HG02938 (cell line): ENCODE data around the gene ACADL.
"Not testable (repeated sequence)": the region's sequence is repeated elsewhere in the genome, so short reads cannot be mapped to it uniquely, and the experiment has no call there.

ENCODE experiments used
- ATAC-seq: cut with Tn5 transposase; IDR thresholded peaks from one replicate; pipeline ENCODE4 v1.9.1; 2021; ENCODE audit warnings: mild to moderate bottlenecking, moderate library complexity; ENCODE audit not compliant: unreplicated experiment

ACADL gene

GRCh38 chr2:210203558-210203957 lies 21.7 kb downstream of the ACADL start:
- no peak for ATAC-seq

GRCh38 chr2:210203147-210203546 lies 22.1 kb downstream of the ACADL start:
- no peak for ATAC-seq

- no peak for ATAC-seq
These were observed 25.4 kb downstream of the ACADL start for GRCh38 chr2:210199854-210200253.

GRCh38 chr2:210199186-210199765 lies 26.0 kb downstream of the ACADL start:
- ATAC-seq, result no peak

- no peak for ATAC-seq
These were observed 26.9 kb downstream of the ACADL start for GRCh38 chr2:210198326-210198725.

- no peak for ATAC-seq
These were observed 27.5 kb downstream of the ACADL start for GRCh38 chr2:210197720-210198119.

- ATAC-seq, result peak; percentile 55
These were observed 30.0 kb downstream of the ACADL start for GRCh38 chr2:210195101-210195852.

GRCh38 chr2:210190345-210190744 lies 34.9 kb downstream of the ACADL start:
- ATAC-seq, result peak; percentile 34

GRCh38 chr2:210189452-210190138 lies 35.7 kb downstream of the ACADL start:
- ATAC-seq, result peak; percentile 68

- ATAC-seq, result no peak
These were observed 36.5 kb downstream of the ACADL start for GRCh38 chr2:210188755-210189154.

GRCh38 chr2:210188190-210188589 lies 37.1 kb downstream of the ACADL start:
- ATAC-seq, result no peak

GRCh38 chr2:210183936-210184335 lies 41.3 kb downstream of the ACADL start:
- ATAC-seq, result not testable (repeated sequence)

GRCh38 chr2:210181606-210182088 lies 43.6 kb downstream of the ACADL start:
- not testable (repeated sequence) for ATAC-seq

- not testable (repeated sequence) for ATAC-seq
These were observed 44.1 kb downstream of the ACADL start for GRCh38 chr2:210181033-210181605.

GRCh38 chr2:210180477-210180876 lies 44.8 kb downstream of the ACADL start:
- no peak for ATAC-seq

- ATAC-seq, result no peak
These were observed 45.8 kb downstream of the ACADL start for GRCh38 chr2:210179351-210179990.

GRCh38 chr2:210177769-210178168 lies 47.5 kb downstream of the ACADL start:
- ATAC-seq, result no peak

GRCh38 chr2:210177115-210177514 lies 48.1 kb downstream of the ACADL start:
- not testable (repeated sequence) for ATAC-seq

GRCh38 chr2:210174086-210174485 lies 51.2 kb downstream of the ACADL start:
- no peak for ATAC-seq

GRCh38 chr2:210172219-210172575 lies 53.0 kb downstream of the ACADL start:
- ATAC-seq, result no peak
